ENCODE data around the gene MTHFD1. TPM values are rescaled to one million over a fixed set of nuclear protein-coding genes. Genes with fewer than 3 reads are reported as not detected.

MTHFD1 gene
- total RNA-seq, 4 donors from 2014 or later: 21.5 to 42.0 (median 33.0) TPM

GRCh38 chr14:64450255-64450654 is 62.1 kb downstream of the MTHFD1 start:
- TF ChIP-seq POLR2AphosphoS5 (IDR thresholded peaks at IDR 0.05): no peak
- no peak for TF ChIP-seq POLR2A (IDR thresholded peaks at IDR 0.05)
- TF ChIP-seq EP300 (IDR thresholded peaks at IDR 0.05): no peak
- no peak for TF ChIP-seq CTCF (IDR thresholded peaks at IDR 0.05)
- H3K4me1 ChIP-seq: no peaks in the 10 kb centered on the region
- no peaks in the 10 kb centered on the region for H3K9me3 ChIP-seq
- no peaks in the 10 kb centered on the region for H3K27me3 ChIP-seq
- peaks cover 60% of the 10 kb centered on the region for H3K36me3 ChIP-seq
- no peak overlapping the region for H3K4me3 ChIP-seq
- DNase-seq (ENCODE audit: low spot score in 2 of 2): no peak
- 87% methylated on average over 2 of the region's 2 CpGs for WGBS
- H3K27ac ChIP-seq: no peak overlapping the region

GRCh38 chr14:64454671-64455070 is 66.5 kb downstream of the MTHFD1 start:
- WGBS: 94% methylated on average over 10 of the region's 10 CpGs
- no peak for DNase-seq (ENCODE audit: low spot score in 2 of 2)
- Histone ChIP-seq H3K36me3 (peaks cover 53% of the 10 kb centered on the region), H3K9me3 (no peaks in the 10 kb centered on the region), H3K27me3 (no peaks in the 10 kb centered on the region), H3K4me1 (no peaks in the 10 kb centered on the region), H3K4me3 (no peak overlapping the region), H3K27ac (no peak overlapping the region)
- no peak for TF ChIP-seq POLR2A (IDR thresholded peaks at IDR 0.05)
- TF ChIP-seq POLR2AphosphoS5 (IDR thresholded peaks at IDR 0.05): no peak
- no peak for TF ChIP-seq EP300 (IDR thresholded peaks at IDR 0.05)
- TF ChIP-seq CTCF (IDR thresholded peaks at IDR 0.05): no peak

- TF ChIP-seq CTCF (IDR thresholded peaks at IDR 0.05) (no peak), POLR2AphosphoS5 (IDR thresholded peaks at IDR 0.05) (no peak), EP300 (IDR thresholded peaks at IDR 0.05) (no peak), POLR2A (IDR thresholded peaks at IDR 0.05) (no peak)
- 73% methylated on average over 4 of the region's 4 CpGs for WGBS
- no peaks in the 10 kb centered on the region for H3K9me3 ChIP-seq
- peaks cover 20% of the 10 kb centered on the region for H3K36me3 ChIP-seq
- no peak overlapping the region for H3K27ac ChIP-seq
- DNase-seq (ENCODE audit: low spot score in 2 of 2): no peak
- peaks cover 3% of the 10 kb centered on the region for H3K4me1 ChIP-seq
- no peak overlapping the region for H3K4me3 ChIP-seq
- no peaks in the 10 kb centered on the region for H3K27me3 ChIP-seq
Measured at GRCh38 chr14:64459405-64460136, 71.4 kb downstream of the MTHFD1 start.

- 85% methylated on average over 3 of the region's 3 CpGs for WGBS
- Histone ChIP-seq H3K27ac (no peak overlapping the region), H3K4me1 (peaks cover 13% of the 10 kb centered on the region), H3K27me3 (no peaks in the 10 kb centered on the region), H3K36me3 (peaks cover 3% of the 10 kb centered on the region), H3K4me3 (no peak overlapping the region), H3K9me3 (no peaks in the 10 kb centered on the region)
- no peak for TF ChIP-seq EP300 (IDR thresholded peaks at IDR 0.05)
- no peak for TF ChIP-seq CTCF (IDR thresholded peaks at IDR 0.05)
- TF ChIP-seq POLR2AphosphoS5 (IDR thresholded peaks at IDR 0.05): no peak
- TF ChIP-seq POLR2A (IDR thresholded peaks at IDR 0.05): no peak
- no peak for DNase-seq (ENCODE audit: low spot score in 2 of 2)
Measured at GRCh38 chr14:64461221-64461620, 73.1 kb downstream of the MTHFD1 start.

- no peak overlapping the region for H3K27ac ChIP-seq
- H3K36me3 ChIP-seq: no peaks in the 10 kb centered on the region
- no peaks in the 10 kb centered on the region for H3K9me3 ChIP-seq
- peaks cover 13% of the 10 kb centered on the region for H3K4me1 ChIP-seq
- TF ChIP-seq POLR2A (IDR thresholded peaks at IDR 0.05) (no peak), CTCF (IDR thresholded peaks at IDR 0.05) (no peak), POLR2AphosphoS5 (IDR thresholded peaks at IDR 0.05) (no peak), EP300 (IDR thresholded peaks at IDR 0.05) (no peak)
- H3K27me3 ChIP-seq: no peaks in the 10 kb centered on the region
- WGBS: 96% methylated on average over 2 of the region's 2 CpGs
- no peak overlapping the region for H3K4me3 ChIP-seq
- no peak for DNase-seq (ENCODE audit: low spot score in 2 of 2)
Measured at GRCh38 chr14:64463195-64463594, 75.0 kb downstream of the MTHFD1 start.

Measured in suprapubic skin (tissue), 4 donors.